Gastrocnemius medialis (tissue), 4 donors: ENCODE measurements around the gene SPATA12. TPM values are rescaled to one million over a fixed set of nuclear protein-coding genes. Genes with fewer than 3 reads are reported as not detected.

Source experiments
- ATAC-seq, 2 donors: fragments of 150-250 bp; one replicate each; pipeline ENCODE4 v1.9.1; 2016
- DNase-seq, 2 donors: peaks; one replicate each; pipeline ENCODE4 v3.0.0-alpha.2; 2019
- H3K27ac ChIP-seq, 4 donors: fragments of 200-600 bp; sonication (generic); 1 replicate in 1 of 4; 2 replicates in 3 of 4; pipeline ENCODE4 v1.5.1; 2016 to 2018; ENCODE audit warnings: mild to moderate bottlenecking in 2 of 4, moderate library complexity in 1 of 4
- H3K27me3 ChIP-seq, 3 donors: fragments of 200-600 bp; sonication (generic) in 2 of 3; 1 replicate in 1 of 3; 2 replicates in 2 of 3; pipeline versions ENCODE4 v1.5.1 to v1.6.0; 2016 to 2019; ENCODE audit warnings: mild to moderate bottlenecking in 1 of 3, moderate library complexity in 1 of 3
- H3K36me3 ChIP-seq, 2 donors: fragments of 200-600 bp; sonication (generic) in 1 of 2; one replicate each; pipeline ENCODE4 v1.5.1; 2017 to 2018
- H3K4me1 ChIP-seq, 2 donors: fragments of 200-600 bp; sonication (generic) in 1 of 2; one replicate each; pipeline ENCODE4 v1.5.1; 2016 to 2017; ENCODE audit warnings: mild to moderate bottlenecking in 2 of 2
- H3K4me3 ChIP-seq, 4 donors: fragments of 200-600 bp; sonication (generic) in 3 of 4; 1 replicate in 1 of 4; 2 replicates in 3 of 4; pipeline ENCODE4 v1.5.1; 2016 to 2019; ENCODE audit warnings: mild to moderate bottlenecking in 2 of 4
- H3K9me3 ChIP-seq, 3 donors: fragments of 200-600 bp; sonication (generic) in 2 of 3; 1 replicate in 1 of 3; 2 replicates in 2 of 3; pipeline ENCODE4 v1.5.1; 2016 to 2019
- POLR2A ChIP-seq, 2 donors: fragments of 450-650 bp; IDR thresholded peaks; one replicate each; pipeline ENCODE4 v1.6.1; 2017; ENCODE audit warnings: antibody characterized with exemption in 2 of 2, mild to moderate bottlenecking in 2 of 2, moderate library complexity in 2 of 2
- in situ Hi-C, 4 donors: fragments of 200-750 bp; cut with MboI; loops; one replicate each; pipeline versions ENCODE4 v1.15.0 to v1.8.0; 2017; ENCODE audit warnings: low sequenced_read_pairs in 4 of 4
- intact Hi-C: fragments of 100-400 bp; cut with DNase I; formaldehyde crosslinking; loops from one replicate; pipeline ENCODE4 v1.15.1; 2023; ENCODE audit warnings: low total_unique reads
- total RNA-seq, 4 donors: library from RNA; depleted of rRNA; stranded (reverse); fragments of >200 nt; gene quantifications; one replicate each; pipeline versions ENCODE4 v1.1.0 to v1.2.3, GENCODE V29; 2016
- TF ChIP-seq, protein P1 (sequence below), 5 experiments: fragments of 450-650 bp in 3 of 5; fragments of 200-600 bp in 2 of 5; sonication (generic) in 2 of 5; IDR thresholded peaks in 4 of 5; conservative IDR thresholded peaks in 1 of 5; 1 replicate in 4 of 5; 2 replicates in 1 of 5; pipeline ENCODE4 v1.5.1; 2016 to 2019; ENCODE audit warnings: antibody characterized with exemption in 5 of 5, mild to moderate bottlenecking in 3 of 5, moderate library complexity in 3 of 5

SPATA12 gene
- total RNA-seq, 4 donors from 2014 or later: not detected

DNA sequence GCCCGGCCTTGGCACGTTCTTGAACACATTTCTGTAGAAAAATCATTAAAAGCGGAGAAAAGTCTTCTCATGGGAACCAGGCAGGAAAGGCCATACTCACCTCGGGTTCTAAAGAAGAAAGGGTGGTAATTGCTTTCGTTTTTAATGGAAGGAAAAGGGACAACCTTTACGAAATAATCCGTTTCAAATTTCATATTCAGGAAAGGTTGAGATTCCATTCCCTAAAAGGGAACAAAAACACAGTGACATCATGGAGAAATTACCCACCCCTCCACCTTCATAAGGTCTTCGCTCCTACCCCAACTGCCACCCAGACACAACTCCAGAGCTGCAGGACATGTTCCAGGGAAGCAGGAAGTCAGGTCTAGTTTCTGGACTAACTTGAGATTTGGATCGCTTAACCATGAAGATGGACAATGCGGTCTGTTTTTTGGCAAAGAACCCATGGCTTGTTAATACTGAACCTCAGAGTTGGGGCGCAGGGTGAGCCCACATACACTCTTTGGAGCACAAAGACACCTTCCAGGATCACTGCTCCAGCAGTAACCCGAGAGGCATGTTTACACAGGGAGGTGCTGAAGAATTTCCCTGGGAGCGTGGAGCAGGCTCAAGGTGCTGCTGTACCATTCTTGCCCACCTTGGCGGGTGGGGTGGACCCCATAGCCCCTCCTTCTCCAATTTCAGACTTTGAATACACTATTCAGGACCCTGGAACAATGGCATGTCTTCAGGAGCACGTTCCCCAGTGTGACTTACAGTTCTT, 49.2 kb downstream of the SPATA12 start:
- in situ Hi-C loops: no loop called here
- Histone ChIP-seq H3K4me1 (no peaks in the 10 kb centered on the region), H3K4me3 (no peak overlapping the region), H3K36me3 (no peaks in the 10 kb centered on the region), H3K27me3 (peaks cover 0 to 7% (median 0%) of the 10 kb centered on the region in 3 donors), H3K27ac (no peak overlapping the region), H3K9me3 (no peaks in the 10 kb centered on the region)
- intact Hi-C loops: no loop called here
- DNase-seq (no peak), ATAC-seq (no peak)
- no peak for TF ChIP-seq POLR2A (IDR thresholded peaks at IDR 0.05)
- TF ChIP-seq, protein P1, sequence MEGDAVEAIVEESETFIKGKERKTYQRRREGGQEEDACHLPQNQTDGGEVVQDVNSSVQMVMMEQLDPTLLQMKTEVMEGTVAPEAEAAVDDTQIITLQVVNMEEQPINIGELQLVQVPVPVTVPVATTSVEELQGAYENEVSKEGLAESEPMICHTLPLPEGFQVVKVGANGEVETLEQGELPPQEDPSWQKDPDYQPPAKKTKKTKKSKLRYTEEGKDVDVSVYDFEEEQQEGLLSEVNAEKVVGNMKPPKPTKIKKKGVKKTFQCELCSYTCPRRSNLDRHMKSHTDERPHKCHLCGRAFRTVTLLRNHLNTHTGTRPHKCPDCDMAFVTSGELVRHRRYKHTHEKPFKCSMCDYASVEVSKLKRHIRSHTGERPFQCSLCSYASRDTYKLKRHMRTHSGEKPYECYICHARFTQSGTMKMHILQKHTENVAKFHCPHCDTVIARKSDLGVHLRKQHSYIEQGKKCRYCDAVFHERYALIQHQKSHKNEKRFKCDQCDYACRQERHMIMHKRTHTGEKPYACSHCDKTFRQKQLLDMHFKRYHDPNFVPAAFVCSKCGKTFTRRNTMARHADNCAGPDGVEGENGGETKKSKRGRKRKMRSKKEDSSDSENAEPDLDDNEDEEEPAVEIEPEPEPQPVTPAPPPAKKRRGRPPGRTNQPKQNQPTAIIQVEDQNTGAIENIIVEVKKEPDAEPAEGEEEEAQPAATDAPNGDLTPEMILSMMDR (IDR thresholded peaks at IDR 0.05 in 4 of 5, conservative IDR thresholded peaks at IDR 0.05 in 1 of 5): no peak

DNA sequence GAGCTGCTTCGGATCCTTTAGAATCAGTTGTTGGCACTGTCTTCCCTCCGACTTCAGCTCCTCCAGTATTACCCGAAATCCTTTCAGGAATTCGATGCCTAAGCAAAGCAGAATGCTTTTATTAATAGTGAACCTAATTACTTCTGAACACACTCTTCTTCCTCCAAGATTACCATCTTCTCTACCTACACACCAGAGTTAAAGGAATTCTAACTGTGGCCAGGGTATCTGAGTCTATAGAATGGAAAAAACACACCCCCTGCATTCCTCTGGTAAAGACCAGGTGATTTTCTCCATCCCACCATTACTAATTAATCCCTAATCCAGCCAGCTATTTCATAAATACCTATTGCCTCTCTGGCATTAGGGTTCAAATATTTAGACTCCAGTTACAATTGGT, 49.8 kb downstream of the SPATA12 start:
- Histone ChIP-seq H3K27ac (no peak overlapping the region), H3K36me3 (no peaks in the 10 kb centered on the region), H3K4me3 (no peak overlapping the region), H3K4me1 (no peaks in the 10 kb centered on the region), H3K27me3 (peaks cover 0 to 7% (median 0%) of the 10 kb centered on the region in 3 donors), H3K9me3 (no peaks in the 10 kb centered on the region)
- ATAC-seq (no peak), DNase-seq (no peak)
- intact Hi-C loops: no loop called here
- in situ Hi-C loops: no loop called here
- TF ChIP-seq, protein P1 (IDR thresholded peaks at IDR 0.05 in 4 of 5, conservative IDR thresholded peaks at IDR 0.05 in 1 of 5): no peak
- TF ChIP-seq POLR2A (IDR thresholded peaks at IDR 0.05): no peak

DNA sequence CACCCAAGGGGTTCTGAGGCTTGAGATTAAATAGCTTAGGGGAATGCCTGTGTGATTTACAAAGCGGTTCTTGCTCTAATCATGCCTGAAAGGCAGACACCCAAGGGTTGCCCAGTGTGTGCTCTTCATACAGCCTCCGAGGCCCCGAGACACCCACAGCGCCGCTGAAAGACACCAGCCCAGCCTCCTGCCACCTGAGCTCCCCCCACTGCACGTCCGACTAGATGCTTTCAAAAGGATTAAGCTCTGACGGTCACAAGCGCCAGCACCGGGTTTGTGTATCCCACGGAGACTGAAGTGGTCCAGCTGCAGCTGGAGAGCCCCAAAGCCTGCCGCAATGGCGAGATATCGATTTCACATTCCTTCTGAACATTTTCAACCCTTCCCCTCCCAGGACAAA, 50.3 kb downstream of the SPATA12 start:
- intact Hi-C loops (no loop called here), in situ Hi-C loops (no loop called here)
- no peak overlapping the region for H3K4me3 ChIP-seq
- DNase-seq (no peak), ATAC-seq (no peak)
- no peaks in the 10 kb centered on the region for H3K9me3 ChIP-seq
- TF ChIP-seq, protein P1 (IDR thresholded peaks at IDR 0.05 in 4 of 5, conservative IDR thresholded peaks at IDR 0.05 in 1 of 5): no peak
- no peak for TF ChIP-seq POLR2A (IDR thresholded peaks at IDR 0.05)
- no peak overlapping the region for H3K27ac ChIP-seq
- peaks cover 0 to 7% (median 0%) of the 10 kb centered on the region in 3 donors for H3K27me3 ChIP-seq
- no peaks in the 10 kb centered on the region for H3K4me1 ChIP-seq
- H3K36me3 ChIP-seq: no peaks in the 10 kb centered on the region

DNA sequence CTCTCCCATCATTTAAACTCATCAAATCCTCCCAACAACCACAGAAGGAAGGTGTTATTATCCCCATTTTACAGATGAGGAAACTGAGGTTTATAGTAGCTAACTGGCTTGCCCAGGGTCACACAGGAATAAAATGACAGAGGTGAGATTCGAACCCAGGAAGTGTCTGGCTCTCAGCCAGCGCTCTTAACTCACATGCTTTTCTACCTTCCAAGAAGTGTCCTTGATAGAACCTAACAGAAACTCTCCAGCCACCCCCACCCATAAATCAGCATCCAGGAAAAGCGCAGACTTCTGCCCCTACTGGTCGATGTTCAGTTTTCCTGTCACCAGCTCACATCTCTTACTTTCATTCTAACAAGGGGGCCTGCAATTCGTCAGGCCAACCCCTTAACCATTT, 51.7 kb downstream of the SPATA12 start:
- Histone ChIP-seq H3K27ac (no peak overlapping the region), H3K4me3 (no peak overlapping the region), H3K27me3 (peaks cover 0 to 7% (median 0%) of the 10 kb centered on the region in 3 donors), H3K4me1 (no peaks in the 10 kb centered on the region), H3K36me3 (no peaks in the 10 kb centered on the region), H3K9me3 (no peaks in the 10 kb centered on the region)
- ATAC-seq (no peak), DNase-seq (no peak)
- no peak for TF ChIP-seq POLR2A (IDR thresholded peaks at IDR 0.05)
- TF ChIP-seq, protein P1 (IDR thresholded peaks at IDR 0.05 in 4 of 5, conservative IDR thresholded peaks at IDR 0.05 in 1 of 5): no peak
- in situ Hi-C loops (no loop called here), intact Hi-C loops (no loop called here)
